PFSK-1 (cell line): ENCODE results near the gene ZNF644.

ENCODE experiments used
- FOXP2 ChIP-seq: optimal IDR thresholded peaks from 2 replicates; pipeline ENCODE3; 2011; ENCODE audit warnings: borderline replicate concordance, control low read depth, inconsistent platforms; ENCODE audit not compliant: insufficient read depth; ENCODE audit errors: extremely low read length, extremely low read depth
- POLR2AphosphoS5 ChIP-seq: IDR thresholded peaks from 2 replicates; pipeline ENCODE4 v1.6.1; 2012; ENCODE audit warnings: low read depth, mild to moderate bottlenecking, control low read depth, low read length, moderate library complexity
- SIN3A ChIP-seq: IDR thresholded peaks from 2 replicates; pipeline ENCODE4 v1.6.1; 2012; ENCODE audit warnings: mild to moderate bottlenecking, low read length, moderate library complexity, borderline replicate concordance; ENCODE audit not compliant: insufficient read depth
- TAF1 ChIP-seq: IDR thresholded peaks from 2 replicates; pipeline ENCODE4 v1.6.1; 2012; ENCODE audit warnings: low read length, control low read depth, borderline replicate concordance; ENCODE audit not compliant: insufficient read depth
- TF ChIP-seq, protein P1 (sequence below), 2 experiments: IDR thresholded peaks; 2 replicates each; pipeline versions ENCODE4 v1.6.1 to v1.8.0; 2011 to 2012; ENCODE audit warnings: low read depth in 2 of 2, low read length in 2 of 2, control low read depth in 1 of 2, inconsistent platforms in 1 of 2, mild to moderate bottlenecking in 1 of 2, moderate library complexity in 1 of 2; ENCODE audit not compliant: insufficient read depth in 1 of 2

DNA sequence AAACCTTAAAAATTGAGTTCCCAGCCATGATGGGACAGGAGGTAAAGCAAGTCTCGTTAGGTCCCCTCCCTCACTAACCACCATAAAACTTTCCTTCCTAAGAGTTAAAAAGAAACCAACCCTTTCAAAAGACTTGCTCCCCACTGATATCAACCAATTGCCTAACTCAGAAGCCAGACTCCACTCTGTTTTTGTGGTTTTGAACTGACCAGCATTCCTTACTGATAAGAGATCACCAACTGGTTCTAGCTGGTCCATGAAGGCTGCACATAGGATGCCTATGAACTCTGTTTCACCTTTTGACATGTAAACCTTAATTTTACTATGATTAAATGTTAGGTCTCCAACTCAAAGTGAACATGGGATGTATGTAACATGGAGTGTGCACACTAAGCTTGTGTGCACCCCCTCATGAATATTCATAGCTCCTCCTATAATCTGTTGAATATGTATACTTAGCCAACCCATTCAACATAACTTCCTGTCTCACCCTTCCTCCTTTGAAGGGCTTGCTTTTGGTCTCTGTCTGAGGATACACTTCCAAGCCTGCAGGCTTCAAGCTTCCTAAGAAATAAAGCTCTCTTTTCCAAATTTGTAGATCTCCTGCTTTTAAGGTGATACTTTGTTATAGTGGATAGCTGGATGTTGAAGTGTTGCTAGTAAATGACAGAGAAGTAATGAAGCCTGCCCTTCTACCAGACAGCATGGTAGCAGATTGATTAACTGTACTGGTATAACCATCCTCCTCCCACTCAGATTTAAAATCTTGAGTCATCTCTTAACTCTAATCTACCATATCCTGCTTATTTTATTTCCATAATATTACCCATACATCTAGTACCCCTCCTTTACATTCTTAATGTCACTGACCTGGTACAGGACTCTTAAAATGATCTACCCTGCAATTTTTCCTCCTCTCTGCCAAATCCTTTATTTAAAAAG is 95.6 kb downstream of the ZNF644 start:
- TF ChIP-seq, protein P1, sequence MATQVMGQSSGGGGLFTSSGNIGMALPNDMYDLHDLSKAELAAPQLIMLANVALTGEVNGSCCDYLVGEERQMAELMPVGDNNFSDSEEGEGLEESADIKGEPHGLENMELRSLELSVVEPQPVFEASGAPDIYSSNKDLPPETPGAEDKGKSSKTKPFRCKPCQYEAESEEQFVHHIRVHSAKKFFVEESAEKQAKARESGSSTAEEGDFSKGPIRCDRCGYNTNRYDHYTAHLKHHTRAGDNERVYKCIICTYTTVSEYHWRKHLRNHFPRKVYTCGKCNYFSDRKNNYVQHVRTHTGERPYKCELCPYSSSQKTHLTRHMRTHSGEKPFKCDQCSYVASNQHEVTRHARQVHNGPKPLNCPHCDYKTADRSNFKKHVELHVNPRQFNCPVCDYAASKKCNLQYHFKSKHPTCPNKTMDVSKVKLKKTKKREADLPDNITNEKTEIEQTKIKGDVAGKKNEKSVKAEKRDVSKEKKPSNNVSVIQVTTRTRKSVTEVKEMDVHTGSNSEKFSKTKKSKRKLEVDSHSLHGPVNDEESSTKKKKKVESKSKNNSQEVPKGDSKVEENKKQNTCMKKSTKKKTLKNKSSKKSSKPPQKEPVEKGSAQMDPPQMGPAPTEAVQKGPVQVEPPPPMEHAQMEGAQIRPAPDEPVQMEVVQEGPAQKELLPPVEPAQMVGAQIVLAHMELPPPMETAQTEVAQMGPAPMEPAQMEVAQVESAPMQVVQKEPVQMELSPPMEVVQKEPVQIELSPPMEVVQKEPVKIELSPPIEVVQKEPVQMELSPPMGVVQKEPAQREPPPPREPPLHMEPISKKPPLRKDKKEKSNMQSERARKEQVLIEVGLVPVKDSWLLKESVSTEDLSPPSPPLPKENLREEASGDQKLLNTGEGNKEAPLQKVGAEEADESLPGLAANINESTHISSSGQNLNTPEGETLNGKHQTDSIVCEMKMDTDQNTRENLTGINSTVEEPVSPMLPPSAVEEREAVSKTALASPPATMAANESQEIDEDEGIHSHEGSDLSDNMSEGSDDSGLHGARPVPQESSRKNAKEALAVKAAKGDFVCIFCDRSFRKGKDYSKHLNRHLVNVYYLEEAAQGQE (IDR thresholded peaks at IDR 0.05; ENCODE audit: insufficient read depth in 1 of 2, low read depth in 2 of 2, low read length in 2 of 2): no peak
- TF ChIP-seq TAF1 (no peak), POLR2AphosphoS5 (no peak), FOXP2 (no peak), SIN3A (no peak)
